Measurements from ENCODE around the gene FANK1.
A peak's percentile ranks its signal among the peaks of the same experiment; 100 is the strongest.
"Not testable (repeated sequence)": the region's sequence is repeated elsewhere in the genome, so short reads cannot be mapped to it uniquely, and the experiment has no call there.

The FANK1 gene

GRCh38 chr10:126034586-126034985, 138.2 kb downstream of the FANK1 start:
- Histone ChIP-seq H3K27ac (ENCODE audit: low read depth, low read length) (no peak overlapping the region), H3K27me3 (ENCODE audit: control insufficient read depth, insufficient read depth, low read length) (no peaks in the 10 kb centered on the region), H3K36me3 (ENCODE audit: control insufficient read depth, insufficient read depth, low read length) (no peaks in the 10 kb centered on the region)

GRCh38 chr10:126036515-126036914, 140.2 kb downstream of the FANK1 start:
- H3K36me3 ChIP-seq (ENCODE audit: control insufficient read depth, insufficient read depth, low read length) = no peaks in the 10 kb centered on the region
- H3K4me1 ChIP-seq (ENCODE audit: control insufficient read depth, insufficient read depth, low read length) = peaks cover 9% of the 10 kb centered on the region; the same call in 1 of the 2 replicates
- H3K9ac ChIP-seq (ENCODE audit: low read length) = no peak overlapping the region
- H3K4me3 ChIP-seq (ENCODE audit: low read depth, low read length) = no peak overlapping the region
- H3K9me3 ChIP-seq (ENCODE audit: control insufficient read depth, insufficient read depth, low read depth, low read length) = peaks cover 14% of the 10 kb centered on the region
- no peak overlapping the region for H3K27ac ChIP-seq (ENCODE audit: low read depth, low read length)
- H3K27me3 ChIP-seq (ENCODE audit: control insufficient read depth, insufficient read depth, low read length) = no peaks in the 10 kb centered on the region

More at GRCh38 chr10:126034586-126034985, 138.2 kb downstream of the FANK1 start:
- Histone ChIP-seq H3K9me3 (ENCODE audit: control insufficient read depth, insufficient read depth, low read depth, low read length) (peaks cover 14% of the 10 kb centered on the region), H3K9ac (ENCODE audit: low read length) (no peak overlapping the region), H3K4me3 (ENCODE audit: low read depth, low read length) (no peak overlapping the region), H3K4me1 (ENCODE audit: control insufficient read depth, insufficient read depth, low read length) (peaks cover 5% of the 10 kb centered on the region; the same call in 1 of the 2 replicates)

GRCh38 chr10:126037946-126038345, 141.6 kb downstream of the FANK1 start:
- Histone ChIP-seq H3K9ac (ENCODE audit: low read length) (no peak overlapping the region), H3K4me1 (ENCODE audit: control insufficient read depth, insufficient read depth, low read length) (peaks cover 17% of the 10 kb centered on the region), H3K27ac (ENCODE audit: low read depth, low read length) (no peak overlapping the region), H3K27me3 (ENCODE audit: control insufficient read depth, insufficient read depth, low read length) (no peaks in the 10 kb centered on the region), H3K36me3 (ENCODE audit: control insufficient read depth, insufficient read depth, low read length) (no peaks in the 10 kb centered on the region), H3K9me3 (ENCODE audit: control insufficient read depth, insufficient read depth, low read depth, low read length) (peaks cover 14% of the 10 kb centered on the region), H3K4me3 (ENCODE audit: low read depth, low read length) (no peak overlapping the region)

- Histone ChIP-seq H3K27ac (ENCODE audit: low read depth, low read length) (no peak overlapping the region), H3K4me1 (ENCODE audit: control insufficient read depth, insufficient read depth, low read length) (peaks cover 17% of the 10 kb centered on the region), H3K9ac (ENCODE audit: low read length) (no peak overlapping the region), H3K9me3 (ENCODE audit: control insufficient read depth, insufficient read depth, low read depth, low read length) (no peaks in the 10 kb centered on the region), H3K27me3 (ENCODE audit: control insufficient read depth, insufficient read depth, low read length) (no peaks in the 10 kb centered on the region), H3K36me3 (ENCODE audit: control insufficient read depth, insufficient read depth, low read length) (no peaks in the 10 kb centered on the region), H3K4me3 (ENCODE audit: low read depth, low read length) (no peak overlapping the region)
Measured at GRCh38 chr10:126041117-126041516, 144.8 kb downstream of the FANK1 start.

GRCh38 chr10:126041804-126042231, 145.5 kb downstream of the FANK1 start:
- no peaks in the 10 kb centered on the region for H3K9me3 ChIP-seq (ENCODE audit: control insufficient read depth, insufficient read depth, low read depth, low read length)
- 0 out of 2 replicates have a peak overlapping the region, but pooled peaks have one; percentile 9 for H3K27ac ChIP-seq (ENCODE audit: low read depth, low read length)
- H3K4me3 ChIP-seq (ENCODE audit: low read depth, low read length) = no peak overlapping the region

GRCh38 chr10:126042354-126042753, 146.0 kb downstream of the FANK1 start:
- H3K4me1 ChIP-seq (ENCODE audit: control insufficient read depth, insufficient read depth, low read length) = peaks cover 17% of the 10 kb centered on the region
- no peak overlapping the region for H3K4me3 ChIP-seq (ENCODE audit: low read depth, low read length)

More at GRCh38 chr10:126041804-126042231, 145.5 kb downstream of the FANK1 start:
- Histone ChIP-seq H3K4me1 (ENCODE audit: control insufficient read depth, insufficient read depth, low read length) (peaks cover 17% of the 10 kb centered on the region), H3K9ac (ENCODE audit: low read length) (no peak overlapping the region), H3K27me3 (ENCODE audit: control insufficient read depth, insufficient read depth, low read length) (no peaks in the 10 kb centered on the region), H3K36me3 (ENCODE audit: control insufficient read depth, insufficient read depth, low read length) (no peaks in the 10 kb centered on the region)

GRCh38 chr10:126042906-126043305, 146.5 kb downstream of the FANK1 start:
- Histone ChIP-seq H3K27me3 (ENCODE audit: control insufficient read depth, insufficient read depth, low read length) (no peaks in the 10 kb centered on the region), H3K4me1 (ENCODE audit: control insufficient read depth, insufficient read depth, low read length) (peaks cover 16% of the 10 kb centered on the region), H3K4me3 (ENCODE audit: low read depth, low read length) (no peak overlapping the region), H3K9ac (ENCODE audit: low read length) (no peak overlapping the region), H3K27ac (ENCODE audit: low read depth, low read length) (no peak overlapping the region), H3K9me3 (ENCODE audit: control insufficient read depth, insufficient read depth, low read depth, low read length) (no peaks in the 10 kb centered on the region), H3K36me3 (ENCODE audit: control insufficient read depth, insufficient read depth, low read length) (no peaks in the 10 kb centered on the region)

More at GRCh38 chr10:126042354-126042753, 146.0 kb downstream of the FANK1 start:
- Histone ChIP-seq H3K36me3 (ENCODE audit: control insufficient read depth, insufficient read depth, low read length) (no peaks in the 10 kb centered on the region), H3K9ac (ENCODE audit: low read length) (no peak overlapping the region), H3K9me3 (ENCODE audit: control insufficient read depth, insufficient read depth, low read depth, low read length) (no peaks in the 10 kb centered on the region), H3K27ac (ENCODE audit: low read depth, low read length) (no peak overlapping the region), H3K27me3 (ENCODE audit: control insufficient read depth, insufficient read depth, low read length) (no peaks in the 10 kb centered on the region)

- Histone ChIP-seq H3K9ac (ENCODE audit: low read length) (no peak overlapping the region), H3K4me3 (ENCODE audit: low read depth, low read length) (no peak overlapping the region), H3K27me3 (ENCODE audit: control insufficient read depth, insufficient read depth, low read length) (no peaks in the 10 kb centered on the region), H3K27ac (ENCODE audit: low read depth, low read length) (no peak overlapping the region), H3K36me3 (ENCODE audit: control insufficient read depth, insufficient read depth, low read length) (no peaks in the 10 kb centered on the region), H3K4me1 (ENCODE audit: control insufficient read depth, insufficient read depth, low read length) (peaks cover 12% of the 10 kb centered on the region), H3K9me3 (ENCODE audit: control insufficient read depth, insufficient read depth, low read depth, low read length) (no peaks in the 10 kb centered on the region)
Measured at GRCh38 chr10:126043389-126043788, 147.0 kb downstream of the FANK1 start.

GRCh38 chr10:126045861-126046260, 149.5 kb downstream of the FANK1 start:
- Histone ChIP-seq H3K4me1 (ENCODE audit: control insufficient read depth, insufficient read depth, low read length) (peaks cover 12% of the 10 kb centered on the region), H3K9ac (ENCODE audit: low read length) (no peak overlapping the region), H3K4me3 (ENCODE audit: low read depth, low read length) (no peak overlapping the region)

GRCh38 chr10:126046831-126047230, 150.5 kb downstream of the FANK1 start:
- H3K27me3 ChIP-seq (ENCODE audit: control insufficient read depth, insufficient read depth, low read length) = no peaks in the 10 kb centered on the region
- H3K27ac ChIP-seq (ENCODE audit: low read depth, low read length) = no peak overlapping the region
- H3K9me3 ChIP-seq (ENCODE audit: control insufficient read depth, insufficient read depth, low read depth, low read length) = no peaks in the 10 kb centered on the region
- H3K4me3 ChIP-seq (ENCODE audit: low read depth, low read length) = no peak overlapping the region
- no peak overlapping the region for H3K9ac ChIP-seq (ENCODE audit: low read length)
- H3K4me1 ChIP-seq (ENCODE audit: control insufficient read depth, insufficient read depth, low read length) = peaks cover 5% of the 10 kb centered on the region
- H3K36me3 ChIP-seq (ENCODE audit: control insufficient read depth, insufficient read depth, low read length) = no peaks in the 10 kb centered on the region

More at GRCh38 chr10:126045861-126046260, 149.5 kb downstream of the FANK1 start:
- Histone ChIP-seq H3K27ac (ENCODE audit: low read depth, low read length) (no peak overlapping the region), H3K9me3 (ENCODE audit: control insufficient read depth, insufficient read depth, low read depth, low read length) (no peaks in the 10 kb centered on the region), H3K36me3 (ENCODE audit: control insufficient read depth, insufficient read depth, low read length) (no peaks in the 10 kb centered on the region), H3K27me3 (ENCODE audit: control insufficient read depth, insufficient read depth, low read length) (no peaks in the 10 kb centered on the region)

- H3K4me1 ChIP-seq (ENCODE audit: control insufficient read depth, insufficient read depth, low read length); H3K27me3 ChIP-seq (ENCODE audit: control insufficient read depth, insufficient read depth, low read length); H3K9me3 ChIP-seq (ENCODE audit: control insufficient read depth, insufficient read depth, low read depth, low read length): not testable (repeated sequence)
Measured at GRCh38 chr10:126047749-126048148, 151.4 kb downstream of the FANK1 start.

More at GRCh38 chr10:126047749-126048148, 151.4 kb downstream of the FANK1 start:
- not testable (repeated sequence) for H3K36me3 ChIP-seq (ENCODE audit: control insufficient read depth, insufficient read depth, low read length); H3K4me3 ChIP-seq (ENCODE audit: low read depth, low read length); H3K9ac ChIP-seq (ENCODE audit: low read length); H3K27ac ChIP-seq (ENCODE audit: low read depth, low read length)

Measured in HUES6 (cell line).